ENCODE data around the gene ENDOV. TPM values are rescaled to one million over a fixed set of nuclear protein-coding genes. Genes with fewer than 3 reads are reported as not detected.
A peak's percentile ranks its signal among the peaks of the same experiment; 100 is the strongest.
"Not testable (repeated sequence)": the region's sequence is repeated elsewhere in the genome, so short reads cannot be mapped to it uniquely, and the experiment has no call there.

Gene ENDOV
- total RNA-seq, 1 donor from 2014 or later = 16.9 TPM

DNA sequence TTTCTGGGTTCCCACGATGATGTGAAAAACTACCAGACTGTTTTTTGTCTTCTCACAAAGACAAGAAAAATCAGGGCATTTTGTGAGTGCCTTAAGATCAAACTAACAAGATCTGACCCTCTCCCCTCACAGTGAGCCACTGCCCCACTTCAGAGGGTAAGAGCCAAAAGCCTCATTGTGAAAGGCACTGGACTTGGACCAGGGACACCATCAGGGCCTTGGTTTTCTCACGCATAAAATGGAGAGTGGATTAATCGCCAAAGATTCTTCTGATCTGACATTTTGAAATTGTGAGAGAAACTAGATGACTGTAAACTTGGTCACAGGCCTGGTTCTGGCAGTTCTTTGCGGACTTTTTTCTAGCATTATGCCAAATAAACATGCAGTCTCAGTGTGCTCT, 21.0 kb upstream of the ENDOV start:
- Mint-ChIP-seq H3K27me3 (ENCODE audit: insufficient read depth) (no peaks in the 10 kb centered on the region), H3K36me3 (ENCODE audit: low read depth) (peaks cover 48% of the 10 kb centered on the region), H3K9me3 (no peaks in the 10 kb centered on the region), H3K27ac (no peak overlapping the region), H3K4me3 (no peak overlapping the region), H3K4me1 (ENCODE audit: low read depth) (peaks cover 14% of the 10 kb centered on the region)
- intact Hi-C loops (cut with micrococcal nuclease) = no loop called here
- DNase-seq (ENCODE audit: low spot score) = no peak

DNA sequence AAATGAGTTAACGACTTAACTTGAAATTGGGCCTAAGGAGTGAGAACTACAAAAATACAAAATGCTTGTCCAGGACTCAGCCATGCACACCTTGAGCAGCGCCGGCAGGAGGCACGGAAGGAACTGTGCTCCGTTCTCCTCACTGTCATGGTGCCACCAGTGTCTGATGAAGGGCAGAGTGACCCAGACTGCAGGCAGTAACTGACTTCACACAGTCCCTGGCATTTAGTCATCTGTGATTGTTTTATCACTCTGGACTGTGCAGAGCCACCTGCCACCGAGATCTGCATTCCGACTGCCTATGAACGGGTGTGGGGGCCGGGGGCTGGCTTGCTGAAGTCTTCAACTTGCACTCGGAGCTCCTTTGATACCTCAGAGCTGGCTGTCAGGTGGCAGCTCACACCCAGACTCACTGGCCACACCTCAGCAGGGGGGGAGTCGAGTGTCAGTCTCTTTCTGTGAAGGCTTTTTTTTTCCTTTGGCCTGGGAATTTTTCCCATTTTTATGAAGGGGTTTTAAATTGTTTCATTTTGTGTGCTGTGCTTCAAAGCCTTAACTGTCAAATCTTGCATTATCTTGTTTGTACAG, 20.2 kb upstream of the ENDOV start:
- Mint-ChIP-seq H3K27ac (no peak overlapping the region), H3K36me3 (ENCODE audit: low read depth) (peaks cover 43% of the 10 kb centered on the region), H3K4me3 (no peak overlapping the region), H3K9me3 (no peaks in the 10 kb centered on the region), H3K4me1 (ENCODE audit: low read depth) (peaks cover 14% of the 10 kb centered on the region), H3K27me3 (ENCODE audit: insufficient read depth) (no peaks in the 10 kb centered on the region)
- DNase-seq (ENCODE audit: low spot score) = no peak
- intact Hi-C loops (cut with micrococcal nuclease) = no loop called here

DNA sequence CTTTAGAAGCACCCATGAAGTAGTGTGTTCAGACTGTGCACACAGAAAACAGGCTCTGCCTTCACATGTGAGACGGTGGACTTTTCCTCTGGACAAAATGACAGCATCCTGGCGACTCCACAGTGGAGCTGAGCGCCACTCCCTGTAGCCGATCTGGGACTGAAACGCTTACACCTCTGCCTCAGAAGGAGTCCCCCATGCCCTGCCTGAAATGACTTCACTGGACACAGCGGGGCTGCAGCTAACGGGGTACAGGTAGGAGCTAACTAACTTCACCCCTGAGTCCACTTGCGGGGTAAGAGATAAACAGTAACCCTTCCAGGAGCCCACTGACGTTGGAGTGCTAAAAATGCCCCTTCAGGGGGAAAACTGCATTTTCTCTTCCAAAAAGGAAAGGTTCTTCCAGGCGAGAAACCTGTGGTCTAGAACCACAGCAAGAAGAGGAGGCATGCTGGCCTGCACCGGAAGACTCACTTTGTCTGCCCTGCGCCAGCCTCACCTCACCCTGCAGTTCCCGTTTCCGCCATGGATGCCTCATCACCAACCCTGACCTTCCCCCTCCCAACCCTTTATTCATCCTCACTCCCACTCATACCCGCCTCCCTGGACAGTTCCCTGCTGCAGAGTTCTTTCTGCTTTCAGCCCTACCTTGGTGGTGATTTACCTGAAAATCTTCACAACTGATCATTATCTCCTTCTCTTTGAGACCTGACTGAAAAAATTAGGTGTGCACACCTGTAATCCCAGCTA, 19.4 kb upstream of the ENDOV start:
- no peak for DNase-seq (ENCODE audit: low spot score)
- Mint-ChIP-seq H3K4me3 (no peak overlapping the region), H3K4me1 (ENCODE audit: low read depth) (peaks cover 14% of the 10 kb centered on the region), H3K27me3 (ENCODE audit: insufficient read depth) (no peaks in the 10 kb centered on the region), H3K9me3 (no peaks in the 10 kb centered on the region), H3K27ac (no peak overlapping the region), H3K36me3 (ENCODE audit: low read depth) (peaks cover 35% of the 10 kb centered on the region)
- intact Hi-C loops (cut with micrococcal nuclease) = no loop called here

DNA sequence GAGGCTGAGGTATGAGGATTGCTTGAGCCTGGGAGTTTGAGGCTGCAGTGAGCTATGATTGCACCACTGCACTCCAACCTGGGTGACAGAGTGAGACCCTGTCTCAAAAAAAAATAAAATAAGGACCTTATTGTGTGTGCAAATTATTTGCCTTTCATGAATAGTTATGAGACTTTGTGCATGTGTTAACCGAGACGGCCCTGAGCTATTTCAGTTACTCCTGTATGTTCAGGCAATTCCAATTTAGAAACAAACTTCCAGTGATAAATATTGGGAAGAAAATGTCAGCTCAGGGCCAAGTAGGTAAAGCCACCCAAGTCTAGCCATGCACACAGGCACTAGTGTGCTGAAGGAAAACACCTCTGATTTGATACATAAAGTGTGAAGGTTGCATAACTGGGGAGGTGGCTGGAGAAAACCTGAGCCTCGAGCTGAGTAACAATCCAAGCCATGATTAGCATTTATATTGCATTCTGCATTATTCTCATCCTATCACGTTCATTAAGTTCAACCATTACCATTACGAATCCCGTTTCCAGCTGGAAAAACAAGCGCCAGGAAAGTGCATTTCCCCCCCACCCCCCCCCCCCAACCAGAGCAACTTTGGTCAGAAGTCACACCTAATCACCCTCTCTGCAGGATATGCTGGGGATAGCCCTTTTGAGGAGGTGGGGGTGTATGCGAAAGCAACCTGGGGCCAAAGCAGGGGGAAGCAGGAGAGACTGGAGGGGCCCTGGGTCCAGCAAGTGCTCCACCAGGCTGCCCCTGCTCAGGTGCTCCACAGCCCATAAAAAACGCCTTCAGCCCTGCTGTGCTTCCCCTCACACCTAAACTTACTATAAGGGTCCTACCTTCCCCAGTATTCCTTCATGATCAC, 18.6 kb upstream of the ENDOV start:
- DNase-seq (ENCODE audit: low spot score) = no peak
- Mint-ChIP-seq H3K36me3 (ENCODE audit: low read depth) (peaks cover 32% of the 10 kb centered on the region), H3K4me3 (no peak overlapping the region), H3K27me3 (ENCODE audit: insufficient read depth) (no peaks in the 10 kb centered on the region), H3K27ac (peak overlapping the region; percentile 14), H3K4me1 (ENCODE audit: low read depth) (peaks cover 14% of the 10 kb centered on the region), H3K9me3 (no peaks in the 10 kb centered on the region)
- intact Hi-C loops (cut with micrococcal nuclease) = no loop called here

DNA sequence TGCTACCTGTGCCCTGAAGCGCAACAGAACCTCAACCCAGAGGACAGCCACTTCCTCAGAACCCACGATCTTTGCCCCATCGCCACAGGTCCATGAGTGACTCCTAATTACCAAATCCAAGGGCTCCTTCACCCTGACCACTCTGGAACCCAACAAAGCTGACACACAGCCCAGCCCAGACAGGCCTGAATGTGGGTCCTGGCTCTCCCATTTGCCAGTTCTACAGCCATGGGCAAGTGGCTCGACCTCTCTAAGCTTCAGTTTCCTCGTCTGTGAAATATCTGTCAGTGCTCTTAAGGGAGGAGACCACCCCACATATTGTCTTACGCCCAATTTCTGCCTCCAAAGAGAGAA, 18.0 kb upstream of the ENDOV start:
- H3K27me3 Mint-ChIP-seq (ENCODE audit: insufficient read depth) = no peaks in the 10 kb centered on the region
- peak overlapping the region; percentile 14 for H3K27ac Mint-ChIP-seq
- DNase-seq (ENCODE audit: low spot score) = no peak
- peaks cover 14% of the 10 kb centered on the region for H3K4me1 Mint-ChIP-seq (ENCODE audit: low read depth)
- H3K9me3 Mint-ChIP-seq = no peaks in the 10 kb centered on the region
- intact Hi-C loops (cut with micrococcal nuclease) = no loop called here
- H3K36me3 Mint-ChIP-seq (ENCODE audit: low read depth) = peaks cover 27% of the 10 kb centered on the region
- no peak overlapping the region for H3K4me3 Mint-ChIP-seq

DNA sequence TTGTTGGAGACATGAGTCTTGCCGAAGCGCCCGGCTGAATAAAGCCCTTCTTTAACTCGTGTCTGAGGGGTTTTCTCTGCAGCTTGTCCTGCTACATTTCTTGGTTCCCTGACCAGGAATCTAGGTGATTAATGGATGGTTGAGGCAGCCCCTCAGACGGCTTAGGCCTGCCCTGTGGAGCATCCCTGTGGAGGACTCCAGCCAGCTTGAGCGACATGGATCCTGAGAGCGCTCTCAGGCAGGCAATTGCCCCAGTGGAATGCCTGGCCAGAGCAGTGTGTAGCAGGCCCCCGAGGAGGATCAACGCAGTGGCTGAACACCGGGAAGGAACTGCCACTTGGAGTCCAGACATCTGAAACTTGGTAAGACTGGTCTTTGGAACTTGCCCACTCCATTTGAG, 17.3 kb upstream of the ENDOV start:
- Mint-ChIP-seq H3K27me3 (ENCODE audit: insufficient read depth) (no peaks in the 10 kb centered on the region), H3K36me3 (ENCODE audit: low read depth) (peaks cover 24% of the 10 kb centered on the region), H3K27ac (no peak overlapping the region)

DNA sequence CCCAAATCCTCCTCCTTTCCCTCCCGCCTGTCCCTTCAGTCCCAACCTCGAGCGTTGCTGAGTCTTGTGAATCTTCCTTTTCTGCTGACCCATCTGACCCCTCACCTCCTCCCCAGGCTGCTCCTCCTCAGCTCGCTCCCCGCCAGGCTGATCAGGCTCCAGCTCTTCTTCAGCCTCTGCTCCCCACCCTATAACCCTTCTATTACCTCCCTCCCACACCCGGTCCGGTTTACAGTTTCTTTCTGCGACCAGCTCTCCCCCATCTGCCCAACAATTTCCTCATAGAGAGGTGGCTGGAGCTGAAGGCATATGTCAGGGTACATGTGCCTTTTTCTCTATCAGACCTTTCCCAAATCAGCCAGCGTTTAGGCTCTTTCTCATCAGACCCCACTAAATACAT, 13.9 kb upstream of the ENDOV start:
- H3K4me3 Mint-ChIP-seq; intact Hi-C loops (cut with micrococcal nuclease); H3K9me3 Mint-ChIP-seq; H3K27me3 Mint-ChIP-seq (ENCODE audit: insufficient read depth); H3K27ac Mint-ChIP-seq; DNase-seq (ENCODE audit: low spot score); H3K36me3 Mint-ChIP-seq (ENCODE audit: low read depth): not testable (repeated sequence)
- peaks cover 14% of the 10 kb centered on the region for H3K4me1 Mint-ChIP-seq (ENCODE audit: low read depth)

More for the DNA sequence above, 17.3 kb upstream of the ENDOV start:
- intact Hi-C loops (cut with micrococcal nuclease) = no loop called here
- H3K9me3 Mint-ChIP-seq = no peaks in the 10 kb centered on the region
- H3K4me3 Mint-ChIP-seq = no peak overlapping the region
- peaks cover 14% of the 10 kb centered on the region for H3K4me1 Mint-ChIP-seq (ENCODE audit: low read depth)
- DNase-seq (ENCODE audit: low spot score) = no peak

DNA sequence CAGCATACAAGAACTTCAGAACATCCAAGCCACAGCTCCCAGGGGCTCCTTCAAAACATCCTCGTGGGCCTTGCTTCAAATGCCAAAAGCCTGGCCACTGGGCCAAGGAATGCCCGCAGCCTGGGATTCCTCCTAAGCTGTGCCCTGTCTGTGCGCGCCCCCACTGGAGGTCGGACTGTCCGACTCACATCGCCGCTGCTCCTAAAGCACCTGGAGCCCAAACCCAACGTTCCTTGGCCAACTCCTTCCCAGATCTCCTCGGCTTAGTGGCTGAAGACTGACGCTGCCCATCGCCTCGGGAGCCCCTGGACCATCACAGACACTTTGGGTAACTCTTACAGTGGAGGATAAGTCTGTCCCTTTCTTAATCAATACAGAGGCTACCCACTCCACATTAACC, 12.9 kb upstream of the ENDOV start:
- H3K27me3 Mint-ChIP-seq (ENCODE audit: insufficient read depth); DNase-seq (ENCODE audit: low spot score); H3K27ac Mint-ChIP-seq; H3K4me3 Mint-ChIP-seq; H3K36me3 Mint-ChIP-seq (ENCODE audit: low read depth); intact Hi-C loops (cut with micrococcal nuclease); H3K9me3 Mint-ChIP-seq: not testable (repeated sequence)
- peaks cover 11% of the 10 kb centered on the region for H3K4me1 Mint-ChIP-seq (ENCODE audit: low read depth)

DNA sequence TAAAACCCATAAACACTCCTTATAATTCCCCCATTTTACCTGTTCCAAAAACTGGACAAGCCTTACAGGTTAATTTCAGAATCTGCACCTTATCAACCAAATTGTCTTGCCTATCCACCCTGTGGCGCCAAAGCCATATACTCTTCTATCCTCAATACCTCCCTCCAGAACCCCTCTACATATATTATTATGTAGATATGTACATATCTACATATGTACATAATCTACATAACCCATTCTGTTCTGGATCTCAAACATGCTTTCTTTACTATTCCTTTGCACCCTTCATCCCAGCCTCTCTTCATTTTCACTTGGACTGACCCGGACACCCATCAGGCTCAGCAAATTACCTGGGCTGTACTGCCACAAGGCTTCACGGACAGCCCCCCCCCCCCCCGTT, 12.0 kb upstream of the ENDOV start:
- H3K27me3 Mint-ChIP-seq (ENCODE audit: insufficient read depth) = no peaks in the 10 kb centered on the region
- peaks cover 4% of the 10 kb centered on the region for H3K4me1 Mint-ChIP-seq (ENCODE audit: low read depth)
- no peaks in the 10 kb centered on the region for H3K36me3 Mint-ChIP-seq (ENCODE audit: low read depth)
- H3K27ac Mint-ChIP-seq = no peak overlapping the region
- DNase-seq (ENCODE audit: low spot score) = no peak
- intact Hi-C loops (cut with micrococcal nuclease) = no loop called here
- no peaks in the 10 kb centered on the region for H3K9me3 Mint-ChIP-seq
- no peak overlapping the region for H3K4me3 Mint-ChIP-seq

DNA sequence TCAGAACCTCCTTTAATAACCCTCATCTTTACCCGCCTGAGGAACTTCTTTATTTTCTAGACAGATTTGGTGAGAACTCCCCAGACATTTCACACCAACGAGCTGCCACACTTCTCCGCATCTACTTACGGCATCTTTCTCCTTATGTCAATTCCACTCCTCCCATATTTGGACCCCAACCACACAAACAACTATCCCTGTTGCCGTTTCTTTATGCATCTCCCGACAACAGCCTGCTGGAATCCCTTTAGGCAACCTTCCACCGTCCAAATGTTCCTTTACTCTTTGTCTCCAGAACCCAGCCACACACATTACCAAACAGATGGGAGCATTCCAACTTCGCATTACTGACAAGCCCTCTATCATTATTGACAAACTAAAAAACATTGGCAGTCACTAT, 8.8 kb upstream of the ENDOV start:
- no peaks in the 10 kb centered on the region for H3K4me1 Mint-ChIP-seq (ENCODE audit: low read depth)
- H3K27ac Mint-ChIP-seq = no peak overlapping the region
- no peaks in the 10 kb centered on the region for H3K36me3 Mint-ChIP-seq (ENCODE audit: low read depth)
- no peaks in the 10 kb centered on the region for H3K9me3 Mint-ChIP-seq
- DNase-seq (ENCODE audit: low spot score) = no peak
- intact Hi-C loops (cut with micrococcal nuclease) = no loop called here
- H3K4me3 Mint-ChIP-seq = no peak overlapping the region
- no peaks in the 10 kb centered on the region for H3K27me3 Mint-ChIP-seq (ENCODE audit: insufficient read depth)

DNA sequence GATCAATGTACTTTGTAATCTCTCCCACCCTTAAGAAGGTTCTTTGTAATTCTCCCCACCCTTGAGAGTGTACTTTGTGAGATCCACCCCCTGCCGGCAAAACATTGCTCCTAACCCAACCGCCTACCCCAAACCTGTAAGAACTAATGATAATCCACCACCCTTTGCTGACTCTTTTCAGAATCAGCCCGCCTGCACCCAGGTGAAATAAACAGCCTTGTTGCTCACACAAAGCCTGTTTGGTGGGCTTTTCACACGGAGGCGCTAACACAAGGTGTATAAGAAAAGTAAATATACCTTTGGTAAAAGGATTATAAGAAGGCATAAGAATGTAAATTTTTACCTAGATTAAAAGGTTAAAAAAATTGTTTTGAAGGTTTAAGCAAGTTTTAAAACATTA, 7.0 kb upstream of the ENDOV start:
- H3K27me3 Mint-ChIP-seq (ENCODE audit: insufficient read depth); DNase-seq (ENCODE audit: low spot score); H3K4me3 Mint-ChIP-seq; H3K27ac Mint-ChIP-seq; H3K9me3 Mint-ChIP-seq; H3K4me1 Mint-ChIP-seq (ENCODE audit: low read depth); H3K36me3 Mint-ChIP-seq (ENCODE audit: low read depth); intact Hi-C loops (cut with micrococcal nuclease): not testable (repeated sequence)

DNA sequence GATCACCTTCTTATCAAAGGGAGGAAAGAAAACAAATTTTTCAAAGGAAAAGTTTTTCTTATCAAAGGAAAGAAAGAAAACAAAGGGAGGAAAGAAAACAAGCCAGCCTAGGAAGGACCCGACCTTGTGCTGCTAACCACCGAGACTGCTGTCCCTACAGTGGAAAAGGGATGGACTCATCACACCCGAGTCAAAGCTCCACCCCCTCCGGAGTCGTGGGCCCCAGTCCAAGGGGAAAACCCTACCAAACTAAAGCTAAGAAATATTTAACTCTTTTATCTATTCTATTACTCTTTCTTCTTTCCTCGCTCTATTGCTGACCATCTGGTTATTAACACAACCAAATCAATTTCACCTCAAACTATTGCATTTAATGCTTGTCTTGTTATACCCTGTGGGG, 6.1 kb upstream of the ENDOV start:
- Mint-ChIP-seq H3K4me1 (ENCODE audit: low read depth) (no peaks in the 10 kb centered on the region), H3K27me3 (ENCODE audit: insufficient read depth) (peaks cover 10% of the 10 kb centered on the region), H3K27ac (no peak overlapping the region), H3K9me3 (no peaks in the 10 kb centered on the region), H3K36me3 (ENCODE audit: low read depth) (no peaks in the 10 kb centered on the region), H3K4me3 (no peak overlapping the region)
- DNase-seq (ENCODE audit: low spot score) = no peak
- intact Hi-C loops (cut with micrococcal nuclease) = no loop called here

DNA sequence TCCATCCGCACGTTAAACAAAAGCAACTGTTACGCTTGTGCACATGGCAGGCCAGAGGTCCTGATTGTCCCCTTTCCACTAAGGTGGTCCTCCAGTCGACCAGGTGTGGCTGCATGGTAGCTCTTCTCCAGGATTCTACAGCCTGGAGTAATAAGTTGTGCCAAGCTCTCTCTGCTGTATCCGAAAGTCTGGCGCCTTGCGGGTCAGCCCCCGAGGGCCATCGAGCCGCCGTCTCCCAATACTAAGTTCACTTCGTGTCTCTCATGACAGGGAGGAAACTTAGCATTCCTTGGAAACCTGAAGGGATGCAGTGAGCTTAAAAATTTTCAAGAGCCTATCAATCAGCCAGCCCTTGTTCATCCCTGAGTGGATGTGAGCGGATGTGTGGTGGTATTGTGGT, 5.3 kb upstream of the ENDOV start:
- Mint-ChIP-seq H3K9me3 (no peaks in the 10 kb centered on the region), H3K36me3 (ENCODE audit: low read depth) (no peaks in the 10 kb centered on the region), H3K4me1 (ENCODE audit: low read depth) (peaks cover 7% of the 10 kb centered on the region), H3K4me3 (no peak overlapping the region), H3K27ac (no peak overlapping the region), H3K27me3 (ENCODE audit: insufficient read depth) (peaks cover 16% of the 10 kb centered on the region)
- DNase-seq (ENCODE audit: low spot score) = no peak
- intact Hi-C loops (cut with micrococcal nuclease) = no loop called here

All from activated T-helper 1 cell treated with anti-CD3 and anti-CD28 coated beads, Interleukin-12 subunit alpha, Interleukin-12 subunit beta, Interleukin-2, Interleukin-4 antibody, amounts not matched to agents 30 ng/mL and 10 ng/mL and 1 ng/mL, durations not matched to agents 14 hours and 24 hours and 36 hours (primary cell).